Mesendoderm (in vitro differentiated cells): ENCODE results near the gene RBP5.

ENCODE experiments used
- DNase-seq: peaks from one replicate; pipeline ENCODE4 v3.0.0; 2013
- H2AK5ac ChIP-seq: 2 replicates; pipeline ENCODE4 v1.6.1; 2013; ENCODE audit warnings: low read length, inconsistent platforms
- H2BK120ac ChIP-seq: 2 replicates; pipeline ENCODE4 v1.6.1; 2013; ENCODE audit warnings: low read depth, mild to moderate bottlenecking, low read length, moderate library complexity, mixed read lengths
- H2BK15ac ChIP-seq: replicated peaks from 2 replicates; pipeline ENCODE4 v1.6.1; 2013; ENCODE audit warnings: low read depth, mild to moderate bottlenecking, moderate library complexity
- H2BK5ac ChIP-seq: 2 replicates; pipeline ENCODE4 v1.6.1; 2013; ENCODE audit warnings: low read length, inconsistent platforms
- H3K18ac ChIP-seq: 2 replicates; pipeline ENCODE4 v1.6.1; 2013; ENCODE audit warnings: mild to moderate bottlenecking, low read length, mixed read lengths
- H3K23ac ChIP-seq: one replicate; pipeline ENCODE4 v1.6.1; 2013; ENCODE audit warnings: low read length
- H3K27ac ChIP-seq: 2 replicates; pipeline ENCODE4 v1.5.1; 2013; ENCODE audit warnings: low read depth, mild to moderate bottlenecking, inconsistent platforms, low read length, moderate library complexity
- H3K27me3 ChIP-seq: 2 replicates; pipeline ENCODE4 v1.6.1; 2013; ENCODE audit warnings: low read length, control low read depth, mild to moderate bottlenecking, inconsistent platforms; ENCODE audit not compliant: insufficient read depth, poor library complexity
- H3K36me3 ChIP-seq: 2 replicates; pipeline ENCODE4 v1.6.1; 2013; ENCODE audit warnings: low read length, inconsistent platforms; ENCODE audit not compliant: control insufficient read depth, insufficient read depth
- H3K4ac ChIP-seq: one replicate; pipeline ENCODE4 v1.6.1; 2013; ENCODE audit warnings: low read depth, mild to moderate bottlenecking, low read length, moderate library complexity
- H3K4me1 ChIP-seq: 2 replicates; pipeline ENCODE4 v1.6.1; 2013; ENCODE audit warnings: low read depth, low read length, inconsistent platforms; ENCODE audit not compliant: control insufficient read depth
- H3K4me2 ChIP-seq: 2 replicates; pipeline ENCODE4 v1.6.1; 2013; ENCODE audit warnings: low read length
- H3K4me3 ChIP-seq: 2 replicates; pipeline ENCODE4 v1.5.1; 2013; ENCODE audit warnings: mild to moderate bottlenecking, low read length
- H3K56ac ChIP-seq: one replicate; pipeline ENCODE4 v1.6.1; 2013; ENCODE audit warnings: low read length
- H3K79me1 ChIP-seq: 2 replicates; pipeline ENCODE4 v1.6.1; 2013; ENCODE audit warnings: low read length, inconsistent platforms
- H3K79me2 ChIP-seq: 2 replicates; pipeline ENCODE4 v1.6.1; 2013; ENCODE audit warnings: mild to moderate bottlenecking, low read length; ENCODE audit not compliant: control insufficient read depth, insufficient read depth
- H3K9ac ChIP-seq: 2 replicates; pipeline ENCODE4 v1.6.1; 2013; ENCODE audit warnings: low read length, inconsistent platforms
- H4K5ac ChIP-seq: one replicate; pipeline ENCODE4 v1.6.1; 2013; ENCODE audit warnings: low read length
- H4K8ac ChIP-seq: one replicate; pipeline ENCODE4 v1.6.1; 2013; ENCODE audit warnings: low read depth, mild to moderate bottlenecking, control low read depth, low read length, moderate library complexity
- WGBS: extraction: QIAGEN DNeasy Blood & Tissue Kit; methylation state at CpG from one replicate; pipeline ENCODE4 v1.1.7; 2013; ENCODE audit warnings: low lambda C conversion rate, missing lambda C conversion rate; ENCODE audit not compliant: insufficient coverage; ENCODE audit errors: extremely low coverage; 5-methylcytosine and 5-hydroxymethylcytosine counted together

RBP5 gene

DNA sequence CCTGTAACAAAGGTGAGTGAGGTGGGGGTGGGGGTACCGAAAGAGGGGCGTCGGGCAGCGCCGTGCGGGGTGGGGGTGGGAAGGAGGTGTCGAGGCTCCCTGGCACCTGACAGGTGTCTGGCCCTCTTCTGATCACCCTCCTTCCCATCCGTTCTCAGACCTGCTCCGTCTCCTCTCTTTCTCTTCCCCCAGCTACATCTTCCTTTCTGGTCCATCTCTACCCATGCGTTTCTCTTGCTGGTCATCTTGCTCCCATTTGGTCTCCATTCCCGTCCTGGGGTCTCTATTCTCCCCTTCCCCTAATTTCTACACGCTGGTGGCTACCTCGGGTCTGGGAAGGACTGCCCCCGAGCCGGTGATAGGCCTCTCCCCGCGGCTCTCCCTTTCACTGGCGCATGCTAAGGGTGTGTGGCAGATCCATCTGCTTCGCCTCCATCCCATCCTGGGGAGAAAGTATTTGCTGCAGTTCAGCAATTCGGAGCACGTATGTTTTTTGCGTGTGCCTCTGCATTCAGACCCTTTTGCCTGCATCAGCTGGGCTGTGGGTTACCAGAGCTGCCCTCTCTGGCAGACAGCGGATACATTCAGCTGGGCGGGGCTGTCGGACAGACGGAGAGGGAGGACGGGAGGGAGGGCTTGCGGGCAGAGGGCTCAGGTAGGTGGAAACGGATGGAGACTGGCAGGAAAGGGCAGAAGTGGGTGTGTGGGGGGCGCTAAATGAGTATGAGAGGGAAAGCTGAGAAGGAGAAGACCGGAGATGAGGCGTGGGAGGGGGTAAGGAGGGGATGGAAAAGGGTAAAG is 2.2 kb upstream of the RBP5 start:
- no CpG with 5 or more reads among the region's 32 CpGs for WGBS

DNA sequence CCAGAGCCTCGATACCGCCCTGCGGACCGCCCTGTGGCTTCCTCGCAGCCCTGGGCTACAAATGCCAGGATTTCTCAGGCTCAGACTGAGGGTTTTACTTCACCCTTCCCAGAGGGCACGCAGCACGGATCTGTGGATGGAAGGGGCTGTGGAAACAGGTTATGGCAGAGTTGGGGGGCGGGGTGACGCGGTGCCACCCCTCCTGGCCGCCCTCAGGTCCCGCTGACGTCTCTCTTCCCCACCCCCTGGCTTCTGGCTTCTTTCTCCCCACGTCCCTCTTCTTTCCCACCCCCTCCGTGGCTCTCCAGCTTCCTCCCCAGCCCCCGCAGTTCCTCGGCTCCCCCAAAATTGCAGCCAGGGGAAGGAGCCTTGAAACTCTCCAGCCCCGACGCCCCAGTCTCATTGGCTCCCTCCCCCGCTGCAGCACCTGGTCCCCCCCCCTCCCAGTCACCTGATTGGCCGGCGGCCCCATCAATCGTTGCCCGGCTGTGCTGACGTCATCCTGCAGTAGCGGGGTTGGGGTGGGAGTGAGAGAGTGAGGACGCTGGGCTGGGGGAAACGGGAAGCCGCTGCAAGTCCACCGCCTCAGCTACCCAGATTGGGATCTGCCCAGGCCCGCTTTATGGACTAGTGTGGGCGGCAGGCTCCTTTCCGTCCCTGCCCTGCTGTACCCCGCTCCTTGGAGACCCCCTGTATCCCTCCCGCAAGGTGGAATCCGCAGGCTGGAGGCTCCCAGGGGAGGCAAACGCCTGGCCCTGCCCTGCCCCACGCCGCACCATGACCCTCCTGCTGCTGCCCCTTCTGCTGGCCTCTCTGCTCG is 1.4 kb upstream of the RBP5 start, which contains the start of gene CLSTN3:
TSS of gene CLSTN3 (plus strand) at position 500 of the 820 bp plus-strand sequence. CDS start at position 778, 278 bp downstream.
- H3K27ac ChIP-seq: no peak within 1 kb of the TSS

More for the DNA sequence above, 2.2 kb upstream of the RBP5 start:
- Histone ChIP-seq H2AK5ac (no peak overlapping the region), H3K4me1 (peaks cover 15% of the 10 kb centered on the region), H2BK5ac (no peak overlapping the region), H3K4ac (no peak overlapping the region), H2BK120ac (no peak overlapping the region), H3K56ac (peak overlapping the region; percentile 78), H3K23ac (peak overlapping the region; percentile 56), H3K27ac (no peak overlapping the region), H3K4me2 (peak overlapping the region; percentile 96), H3K4me3 (peak overlapping the region; percentile 61), H3K18ac (no peak overlapping the region), H3K79me1 (no peaks in the 10 kb centered on the region), H4K8ac (no peak overlapping the region), H3K27me3 (no peaks in the 10 kb centered on the region), H4K5ac (no peak overlapping the region), H3K79me2 (no peaks in the 10 kb centered on the region), H2BK15ac (no peak overlapping the region), H3K36me3 (no peaks in the 10 kb centered on the region), H3K9ac (peak overlapping the region; percentile 69)
- DNase-seq: peak; percentile 79

DNA sequence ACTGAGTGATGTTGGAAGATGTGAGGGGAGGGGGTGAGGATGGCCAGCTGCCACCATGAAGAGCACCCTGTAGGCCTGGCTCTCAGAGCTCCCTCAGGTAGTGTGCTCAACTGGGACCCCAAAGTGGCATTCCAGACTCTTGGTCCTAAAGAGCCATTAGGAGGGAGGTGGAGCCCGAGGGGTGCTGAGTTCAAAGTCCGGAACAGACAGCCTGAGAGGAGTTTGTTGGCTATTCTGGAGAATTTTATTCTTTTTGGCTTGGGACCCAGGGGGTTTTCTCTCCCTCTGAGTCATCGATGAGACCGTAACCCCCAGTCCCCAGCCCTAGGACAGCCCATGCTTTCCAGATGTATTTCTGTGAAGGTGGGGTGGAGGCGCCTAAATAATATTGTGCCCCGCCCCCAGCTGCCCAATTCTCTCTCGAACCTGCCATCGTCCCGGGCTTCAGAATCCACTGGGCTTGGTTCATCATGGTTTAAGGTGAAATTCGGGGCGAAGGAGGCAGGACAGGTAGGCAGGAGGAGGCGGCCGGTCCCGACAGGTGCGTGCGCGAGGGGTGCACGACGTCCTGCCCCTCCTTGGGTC is 690 bp upstream of the RBP5 start:
- Histone ChIP-seq H3K9ac (peak overlapping the region; percentile 67), H3K23ac (peak overlapping the region; percentile 91), H3K4me3 (peak overlapping the region; percentile 57), H3K56ac (peak overlapping the region; percentile 84), H2AK5ac (no peak overlapping the region), H3K79me1 (no peaks in the 10 kb centered on the region), H3K4me1 (peaks cover 15% of the 10 kb centered on the region), H3K4me2 (peak overlapping the region; percentile 100), H3K36me3 (no peaks in the 10 kb centered on the region), H2BK120ac (no peak overlapping the region), H4K8ac (no peak overlapping the region), H3K27me3 (no peaks in the 10 kb centered on the region), H3K4ac (no peak overlapping the region), H3K27ac (no peak overlapping the region), H4K5ac (no peak overlapping the region), H2BK15ac (no peak overlapping the region), H3K18ac (no peak overlapping the region), H2BK5ac (no peak overlapping the region), H3K79me2 (no peaks in the 10 kb centered on the region)
- WGBS: no CpG with 5 or more reads among the region's 19 CpGs
- DNase-seq: no peak

More for the DNA sequence above, 1.4 kb upstream of the RBP5 start, which contains the start of gene CLSTN3:
- DNase-seq: peak; percentile 90
- WGBS: no CpG with 5 or more reads among the region's 40 CpGs
- Histone ChIP-seq H4K5ac (no peak within 1 kb of the TSS), H3K9ac (peak within 1 kb of the TSS; percentile 69), H3K56ac (peak within 1 kb of the TSS; percentile 84), H3K23ac (peak within 1 kb of the TSS; percentile 91), H3K4ac (no peak within 1 kb of the TSS), H3K36me3 (no peaks in the 10 kb centered on the region), H2AK5ac (no peak within 1 kb of the TSS), H3K18ac (no peak within 1 kb of the TSS), H2BK5ac (no peak within 1 kb of the TSS), H3K4me1 (peaks cover 15% of the 10 kb centered on the region), H2BK15ac (no peak within 1 kb of the TSS), H3K4me2 (peak within 1 kb of the TSS; percentile 100), H4K8ac (no peak within 1 kb of the TSS), H3K27me3 (no peaks in the 10 kb centered on the region), H3K4me3 (peak within 1 kb of the TSS; percentile 61), H3K79me1 (no peaks in the 10 kb centered on the region), H2BK120ac (no peak within 1 kb of the TSS), H3K79me2 (no peaks in the 10 kb centered on the region)

DNA sequence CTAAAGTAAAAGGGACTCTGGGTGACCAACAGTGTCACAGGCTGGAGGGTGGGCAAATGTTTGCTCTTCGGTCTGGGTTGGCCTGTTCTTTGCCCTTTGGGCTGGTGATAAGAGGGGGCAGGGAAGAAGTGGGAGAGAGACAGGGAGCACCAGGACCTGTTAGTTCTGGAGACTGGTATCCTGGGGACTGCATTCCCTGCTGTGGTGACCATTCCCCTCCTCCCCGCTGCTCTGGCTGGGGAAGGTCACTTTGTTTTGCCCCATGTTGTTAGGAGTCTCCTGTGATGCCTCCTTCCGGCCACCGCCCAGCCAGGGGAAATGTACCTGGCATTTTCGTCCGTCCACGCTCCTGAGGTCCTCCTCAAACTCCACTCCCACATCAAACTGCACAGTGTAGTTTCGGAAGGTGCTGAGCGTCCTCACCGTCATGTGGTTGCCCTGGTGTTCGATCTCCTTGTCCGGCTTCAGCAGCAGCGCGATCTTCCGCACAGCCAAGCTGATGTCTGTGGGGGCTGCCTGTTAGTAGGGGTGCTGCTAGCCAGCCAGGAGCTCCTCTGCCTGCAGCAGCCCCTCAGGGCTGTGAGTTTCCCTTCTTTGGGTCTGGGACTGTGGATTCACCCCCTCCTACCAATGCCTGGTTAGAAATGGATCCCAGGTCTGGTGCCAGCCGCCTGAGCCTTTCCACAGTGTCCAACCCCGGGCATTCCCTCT is 618 bp downstream of the RBP5 start:
- peaks cover 15% of the 10 kb centered on the region for H3K4me1 ChIP-seq
- peak overlapping the region; percentile 5 for H2AK5ac ChIP-seq
- H3K27me3 ChIP-seq: no peaks in the 10 kb centered on the region
- no peak overlapping the region for H3K18ac ChIP-seq
- H2BK15ac ChIP-seq: no peak overlapping the region
- no peaks in the 10 kb centered on the region for H3K79me1 ChIP-seq
- H3K4me2 ChIP-seq: peak overlapping the region; percentile 3
- H3K23ac ChIP-seq: peak overlapping the region; percentile 59
- no peak overlapping the region for H4K8ac ChIP-seq
- H2BK5ac ChIP-seq: peak overlapping the region; percentile 47
- DNase-seq: no peak
- no peak overlapping the region for H2BK120ac ChIP-seq
- no peak overlapping the region for H4K5ac ChIP-seq
- no peaks in the 10 kb centered on the region for H3K36me3 ChIP-seq
- peak overlapping the region; percentile 28 for H3K4ac ChIP-seq
- peak overlapping the region; percentile 1 for H3K9ac ChIP-seq
- no peak overlapping the region for H3K4me3 ChIP-seq
- no peak overlapping the region for H3K27ac ChIP-seq
- no CpG with 5 or more reads among the region's 17 CpGs for WGBS
- peak overlapping the region; percentile 52 for H3K56ac ChIP-seq
- H3K79me2 ChIP-seq: no peaks in the 10 kb centered on the region

DNA sequence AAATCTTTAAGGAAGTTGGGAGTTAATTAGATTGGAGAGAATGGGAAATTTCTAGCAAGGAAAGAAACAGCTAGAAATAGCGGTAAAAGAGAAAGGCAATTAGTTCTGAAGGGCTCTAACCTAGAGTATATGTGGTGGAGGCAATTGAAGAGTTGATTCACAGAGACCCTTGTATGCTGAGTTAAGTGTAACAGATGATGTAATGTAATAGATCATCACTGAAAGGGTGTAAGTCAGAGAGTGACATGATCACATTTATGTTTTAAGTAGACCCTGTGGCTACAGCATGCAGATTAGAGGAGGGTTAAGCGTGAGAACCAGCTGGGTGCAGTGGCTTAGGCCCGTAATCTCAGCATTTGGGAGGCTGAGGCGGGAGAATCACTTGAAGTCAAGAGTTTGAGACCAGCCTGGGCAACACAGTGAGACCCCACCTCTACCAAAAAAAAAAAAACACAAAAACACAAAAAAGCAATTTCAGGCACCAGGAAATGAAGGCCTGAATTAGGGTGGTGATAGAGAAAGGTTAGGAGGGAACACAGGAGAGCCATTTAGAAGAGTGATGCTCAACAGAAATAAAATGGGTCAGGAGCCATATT is 3.0 kb downstream of the RBP5 start:
- H3K27me3 ChIP-seq: no peaks in the 10 kb centered on the region
- no peak overlapping the region for H3K4ac ChIP-seq
- H3K56ac ChIP-seq: no peak overlapping the region
- H2BK120ac ChIP-seq: no peak overlapping the region
- no peaks in the 10 kb centered on the region for H3K79me2 ChIP-seq
- H3K79me1 ChIP-seq: no peaks in the 10 kb centered on the region
- H4K5ac ChIP-seq: no peak overlapping the region
- no peak overlapping the region for H2BK15ac ChIP-seq
- no peak for DNase-seq
- H3K27ac ChIP-seq: no peak overlapping the region
- H3K18ac ChIP-seq: no peak overlapping the region
- H3K23ac ChIP-seq: no peak overlapping the region
- peaks cover 14% of the 10 kb centered on the region for H3K4me1 ChIP-seq
- H3K9ac ChIP-seq: no peak overlapping the region
- H3K4me3 ChIP-seq: no peak overlapping the region
- WGBS: 100% methylated on average over 1 of the region's 4 CpGs
- H4K8ac ChIP-seq: no peak overlapping the region
- H3K36me3 ChIP-seq: no peaks in the 10 kb centered on the region
- no peak overlapping the region for H2BK5ac ChIP-seq
- no peak overlapping the region for H2AK5ac ChIP-seq
- no peak overlapping the region for H3K4me2 ChIP-seq
